Peyer's patch (tissue), 4 donors: ENCODE results near the gene PRXL2A. TPM values are rescaled to one million over a fixed set of nuclear protein-coding genes. Genes with fewer than 3 reads are reported as not detected.

Source experiments
- DNase-seq, 3 donors: peaks; one replicate each; pipeline ENCODE4 v3.0.0-alpha.2; 2017 to 2019
- H3K27ac ChIP-seq, 4 donors: fragments of 200-600 bp; sonication (generic); one replicate each; pipeline ENCODE4 v1.5.1; 2016 to 2019
- H3K27me3 ChIP-seq, 2 donors: fragments of 200-600 bp; sonication (generic); one replicate each; pipeline ENCODE4 v1.5.1; 2019
- H3K36me3 ChIP-seq, 3 donors: fragments of 200-600 bp; sonication (generic); one replicate each; pipeline ENCODE4 v1.5.1; 2016 to 2019
- H3K4me1 ChIP-seq, 4 donors: fragments of 200-600 bp; sonication (generic); one replicate each; pipeline ENCODE4 v1.5.1; 2016 to 2019
- H3K4me3 ChIP-seq, 4 donors: fragments of 200-600 bp; sonication (generic); 1 replicate in 3 of 4; 2 replicates in 1 of 4; pipeline ENCODE4 v1.5.1; 2016 to 2019; ENCODE audit warnings: mild to moderate bottlenecking in 1 of 4
- H3K9me3 ChIP-seq, 4 donors: fragments of 200-600 bp; sonication (generic); one replicate each; pipeline ENCODE4 v1.5.1; 2016 to 2019; ENCODE audit warnings: mild to moderate bottlenecking in 1 of 4
- POLR2A ChIP-seq, 2 donors: fragments of 450-650 bp; IDR thresholded peaks; one replicate each; pipeline ENCODE4 v1.5.1; 2017; ENCODE audit warnings: antibody characterized with exemption in 2 of 2, mild to moderate bottlenecking in 2 of 2, moderate library complexity in 2 of 2
- total RNA-seq, 4 donors: library from RNA; depleted of rRNA; stranded (reverse); fragments of >200 nt; gene quantifications; one replicate each; pipeline ENCODE4 v1.1.0, GENCODE V29; 2016
- TF ChIP-seq, protein P1 (sequence below), 6 experiments: fragments of 450-650 bp in 4 of 6; fragments of 200-600 bp in 2 of 6; sonication (generic) in 1 of 6; IDR thresholded peaks; one replicate each; pipeline ENCODE4 v1.5.1; 2017 to 2019; ENCODE audit warnings: antibody characterized with exemption in 6 of 6, mild to moderate bottlenecking in 3 of 6, moderate library complexity in 1 of 6

Gene PRXL2A
- total RNA-seq, 4 donors from 2014 or later, result 27.2 to 89.3 (median 60.3) TPM

DNA sequence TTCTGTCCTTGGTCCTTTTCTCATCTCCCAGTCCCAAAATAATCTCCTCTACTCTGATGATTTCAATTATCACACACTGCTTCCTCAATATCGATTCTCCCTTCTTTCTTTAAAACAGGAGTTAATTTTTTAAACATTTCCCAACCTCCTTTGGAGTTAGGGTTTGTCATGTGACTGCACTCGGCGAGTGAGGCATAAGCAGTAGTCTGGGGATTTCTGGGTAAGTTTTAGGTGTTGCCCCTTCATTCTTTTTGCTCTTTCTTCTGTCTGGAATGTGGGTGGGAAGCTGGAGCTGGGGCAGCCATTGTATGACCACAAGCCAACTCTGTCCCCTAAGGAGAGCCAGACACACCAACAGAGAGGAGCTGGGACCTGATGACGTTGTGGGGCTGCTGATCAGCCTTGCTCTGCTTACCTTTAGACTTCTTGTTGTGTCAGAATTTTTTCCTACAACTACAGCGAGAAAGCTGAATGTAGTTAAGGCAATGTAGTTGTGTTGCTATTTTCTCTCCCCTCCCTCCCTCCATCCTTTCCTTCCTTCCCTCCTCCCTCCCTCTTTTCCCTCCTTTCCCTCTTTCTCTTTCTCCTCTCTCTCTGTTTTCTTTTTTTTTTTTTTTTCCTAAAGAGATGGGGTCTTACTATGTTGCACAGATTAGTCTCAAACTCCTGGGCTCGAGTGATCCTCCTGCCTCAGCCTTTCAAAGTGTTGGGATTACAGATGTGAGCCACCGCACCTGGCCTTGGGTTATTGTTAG lies 39.3 kb downstream of the PRXL2A start:
- Histone ChIP-seq H3K4me3 (no peak overlapping the region), H3K36me3 (no peaks in the 10 kb centered on the region), H3K27me3 (no peaks in the 10 kb centered on the region), H3K27ac (no peak overlapping the region), H3K9me3 (no peaks in the 10 kb centered on the region), H3K4me1 (peaks cover 0 to 9% (median 0%) of the 10 kb centered on the region in 4 donors)
- DNase-seq, result no peak
- TF ChIP-seq, protein P1, sequence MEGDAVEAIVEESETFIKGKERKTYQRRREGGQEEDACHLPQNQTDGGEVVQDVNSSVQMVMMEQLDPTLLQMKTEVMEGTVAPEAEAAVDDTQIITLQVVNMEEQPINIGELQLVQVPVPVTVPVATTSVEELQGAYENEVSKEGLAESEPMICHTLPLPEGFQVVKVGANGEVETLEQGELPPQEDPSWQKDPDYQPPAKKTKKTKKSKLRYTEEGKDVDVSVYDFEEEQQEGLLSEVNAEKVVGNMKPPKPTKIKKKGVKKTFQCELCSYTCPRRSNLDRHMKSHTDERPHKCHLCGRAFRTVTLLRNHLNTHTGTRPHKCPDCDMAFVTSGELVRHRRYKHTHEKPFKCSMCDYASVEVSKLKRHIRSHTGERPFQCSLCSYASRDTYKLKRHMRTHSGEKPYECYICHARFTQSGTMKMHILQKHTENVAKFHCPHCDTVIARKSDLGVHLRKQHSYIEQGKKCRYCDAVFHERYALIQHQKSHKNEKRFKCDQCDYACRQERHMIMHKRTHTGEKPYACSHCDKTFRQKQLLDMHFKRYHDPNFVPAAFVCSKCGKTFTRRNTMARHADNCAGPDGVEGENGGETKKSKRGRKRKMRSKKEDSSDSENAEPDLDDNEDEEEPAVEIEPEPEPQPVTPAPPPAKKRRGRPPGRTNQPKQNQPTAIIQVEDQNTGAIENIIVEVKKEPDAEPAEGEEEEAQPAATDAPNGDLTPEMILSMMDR (IDR thresholded peaks at IDR 0.05), result no peak
- no peak for TF ChIP-seq POLR2A (IDR thresholded peaks at IDR 0.05)

DNA sequence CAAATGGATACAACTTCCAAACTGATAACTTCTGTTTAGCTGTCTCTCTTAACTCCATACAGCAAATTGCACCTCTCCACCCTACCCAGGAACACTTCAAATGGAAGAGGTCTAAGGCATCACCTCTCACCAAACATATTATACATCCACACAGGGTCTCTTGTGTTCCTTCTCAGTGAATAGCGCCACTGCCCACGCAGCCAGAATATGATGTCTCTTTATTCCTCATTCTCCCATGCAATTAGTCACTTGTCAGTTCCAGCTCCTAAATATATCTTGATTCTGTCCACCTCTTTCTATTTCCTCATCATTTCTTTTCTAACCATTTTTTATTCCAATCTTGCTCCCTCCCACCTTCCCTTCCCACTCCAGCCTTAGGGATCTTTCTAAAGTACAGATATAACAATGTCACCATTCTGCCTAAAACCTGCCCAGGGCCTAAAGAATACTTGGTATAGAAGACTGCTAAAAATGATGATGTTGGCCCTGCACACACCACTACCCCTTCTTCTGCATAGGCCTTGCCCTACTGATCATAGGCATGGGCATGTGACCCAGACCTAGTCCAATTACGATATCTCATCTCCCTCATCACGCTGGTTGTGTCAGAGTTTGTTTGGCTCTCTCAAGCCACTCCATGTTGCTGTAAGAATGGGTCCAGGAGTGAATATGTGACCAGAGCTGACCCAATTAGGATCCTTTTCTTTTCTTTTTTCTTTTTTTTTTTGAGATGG lies 40.0 kb downstream of the PRXL2A start:
- H3K4me1 ChIP-seq, result peaks cover 0 to 10% (median 1%) of the 10 kb centered on the region in 4 donors
- H3K36me3 ChIP-seq, result no peaks in the 10 kb centered on the region
- no peaks in the 10 kb centered on the region for H3K27me3 ChIP-seq
- no peaks in the 10 kb centered on the region for H3K9me3 ChIP-seq
- no peak overlapping the region for H3K4me3 ChIP-seq
- no peak for TF ChIP-seq POLR2A (IDR thresholded peaks at IDR 0.05)
- TF ChIP-seq, protein P1 (IDR thresholded peaks at IDR 0.05), result no peak
- no peak overlapping the region for H3K27ac ChIP-seq
- no peak for DNase-seq

DNA sequence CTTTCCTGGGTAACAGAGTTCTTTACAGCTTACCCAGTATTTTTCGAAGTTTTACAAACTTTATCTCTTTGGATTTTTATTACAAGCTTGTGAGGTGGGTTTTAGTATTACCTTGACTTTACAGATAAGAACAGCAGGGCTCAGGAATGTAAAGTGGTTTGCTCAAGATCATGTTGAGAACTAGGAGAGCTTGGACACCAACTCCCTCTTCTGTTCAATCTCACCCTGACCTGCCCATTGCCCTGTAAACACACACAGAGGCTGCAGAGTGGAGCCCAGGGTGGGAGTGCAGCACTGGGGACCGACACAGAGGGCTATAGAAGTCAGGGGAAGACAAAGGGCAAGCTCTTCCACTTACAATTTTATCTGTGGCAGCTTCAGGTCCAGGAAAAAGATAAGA lies 41.2 kb downstream of the PRXL2A start:
- no peak overlapping the region for H3K27ac ChIP-seq
- H3K4me3 ChIP-seq, result no peak overlapping the region
- TF ChIP-seq, protein P1 (IDR thresholded peaks at IDR 0.05), result no peak
- no peak for TF ChIP-seq POLR2A (IDR thresholded peaks at IDR 0.05)
- no peaks in the 10 kb centered on the region for H3K9me3 ChIP-seq
- peaks cover 0 to 6% (median 1%) of the 10 kb centered on the region in 4 donors for H3K4me1 ChIP-seq
- no peaks in the 10 kb centered on the region for H3K27me3 ChIP-seq
- no peak for DNase-seq
- no peaks in the 10 kb centered on the region for H3K36me3 ChIP-seq

DNA sequence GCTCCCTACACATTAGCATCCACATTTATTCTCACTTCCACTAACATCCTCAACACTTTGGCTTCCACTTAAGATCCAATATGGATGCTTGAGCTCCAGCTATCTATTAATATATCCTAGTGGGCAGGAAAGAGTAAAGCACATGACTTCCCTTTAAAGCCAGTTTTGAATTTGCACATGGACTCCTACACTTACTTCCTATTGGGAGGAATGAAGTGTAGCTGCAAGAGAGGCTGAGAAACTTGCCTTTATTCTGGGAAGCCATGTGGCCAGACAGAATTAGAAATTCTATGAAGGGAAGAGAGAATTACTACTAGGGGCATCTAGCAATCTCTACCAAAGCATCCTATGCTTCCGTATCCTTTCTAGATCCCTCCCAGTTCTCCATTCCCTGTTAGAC lies 42.8 kb downstream of the PRXL2A start:
- H3K4me1 ChIP-seq, result peaks cover 0 to 13% (median 1%) of the 10 kb centered on the region in 4 donors
- DNase-seq, result no peak
- H3K4me3 ChIP-seq, result no peak overlapping the region
- no peak for TF ChIP-seq POLR2A (IDR thresholded peaks at IDR 0.05)
- TF ChIP-seq, protein P1 (IDR thresholded peaks at IDR 0.05), result no peak
- no peaks in the 10 kb centered on the region for H3K36me3 ChIP-seq
- no peaks in the 10 kb centered on the region for H3K27me3 ChIP-seq
- no peak overlapping the region for H3K27ac ChIP-seq
- H3K9me3 ChIP-seq, result no peaks in the 10 kb centered on the region

DNA sequence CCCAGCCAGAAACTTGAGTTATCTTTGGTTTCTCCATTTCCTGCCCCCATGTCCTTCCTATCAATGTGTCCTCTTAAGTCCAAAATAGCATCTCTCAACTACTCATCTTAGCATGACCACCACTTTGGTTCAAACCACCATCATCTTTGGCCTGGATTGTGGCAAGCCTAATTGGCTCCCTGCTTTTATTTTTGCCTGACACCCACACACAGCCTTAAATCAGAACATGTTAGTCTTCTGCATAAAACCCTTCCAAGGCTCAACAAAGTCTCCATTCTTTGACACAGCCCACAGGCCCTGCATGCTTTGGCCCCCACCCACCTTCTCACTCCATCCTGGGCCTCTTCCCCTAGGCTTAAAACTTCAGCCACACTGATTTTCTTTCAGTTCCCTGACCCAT lies 43.7 kb downstream of the PRXL2A start:
- Histone ChIP-seq H3K27me3 (no peaks in the 10 kb centered on the region), H3K27ac (no peak overlapping the region), H3K4me1 (peaks cover 0 to 23% (median 5%) of the 10 kb centered on the region in 4 donors), H3K9me3 (no peaks in the 10 kb centered on the region), H3K4me3 (no peak overlapping the region), H3K36me3 (no peaks in the 10 kb centered on the region)
- DNase-seq, result no peak
- TF ChIP-seq, protein P1 (IDR thresholded peaks at IDR 0.05), result no peak
- no peak for TF ChIP-seq POLR2A (IDR thresholded peaks at IDR 0.05)
